GM18507 (cell line): ENCODE measurements around the gene CDH12.
"Not testable (repeated sequence)": the region's sequence is repeated elsewhere in the genome, so short reads cannot be mapped to it uniquely, and the experiment has no call there.

Source experiments
- DNase-seq: peaks from one replicate; pipeline ENCODE4 v3.0.0; 2011; ENCODE audit warnings: low read depth; ENCODE audit not compliant: insufficient read length; ENCODE audit errors: extremely low spot score
- FAIRE-seq: peaks from 2 replicates; lab custom pipeline; 2011; peaks lifted over from hg19 to GRCh38; lab: Jason Lieb, UNC

Gene CDH12

GRCh38 chr5:22852807-22853660 lies at the start of gene CDH12:
CDH12 (minus strand) TSS chr5:22853344.
- FAIRE-seq = no peak
- no peak for DNase-seq

GRCh38 chr5:22901885-22902284 lies 48.7 kb upstream of the CDH12 start:
- no peak for FAIRE-seq
- DNase-seq = no peak

GRCh38 chr5:22900801-22901310 lies 47.7 kb upstream of the CDH12 start:
- DNase-seq = no peak
- FAIRE-seq = no peak

- no peak for FAIRE-seq
- no peak for DNase-seq
Measured at GRCh38 chr5:22899341-22899740, 46.2 kb upstream of the CDH12 start.

GRCh38 chr5:22896152-22896551 lies 43.0 kb upstream of the CDH12 start:
- DNase-seq (no peak), FAIRE-seq (no peak)

GRCh38 chr5:22892441-22892840 lies 39.3 kb upstream of the CDH12 start:
- FAIRE-seq (no peak), DNase-seq (no peak)

- no peak for DNase-seq
- no peak for FAIRE-seq
Measured at GRCh38 chr5:22889720-22890119, 36.6 kb upstream of the CDH12 start.

GRCh38 chr5:22887566-22887965 lies 34.4 kb upstream of the CDH12 start:
- FAIRE-seq = no peak
- no peak for DNase-seq

- FAIRE-seq, DNase-seq: not testable (repeated sequence)
Measured at GRCh38 chr5:22858911-22859310, 5.8 kb upstream of the CDH12 start.

GRCh38 chr5:22855824-22856223 lies 2.7 kb upstream of the CDH12 start:
- no peak for DNase-seq
- no peak for FAIRE-seq

- no peak for FAIRE-seq
- no peak for DNase-seq
Measured at GRCh38 chr5:22850981-22851380, 2.2 kb downstream of the CDH12 start.

GRCh38 chr5:22846693-22847092 lies 6.5 kb downstream of the CDH12 start:
- DNase-seq (no peak), FAIRE-seq (no peak)

- DNase-seq = no peak
Measured at GRCh38 chr5:22844636-22845035, 8.5 kb downstream of the CDH12 start.

GRCh38 chr5:22844155-22844554 lies 9.0 kb downstream of the CDH12 start:
- no peak for DNase-seq
- no peak for FAIRE-seq

More at GRCh38 chr5:22844636-22845035, 8.5 kb downstream of the CDH12 start:
- FAIRE-seq = no peak

- no peak for FAIRE-seq
Measured at GRCh38 chr5:22842574-22842973, 10.6 kb downstream of the CDH12 start.

GRCh38 chr5:22837803-22838202 lies 15.3 kb downstream of the CDH12 start:
- no peak for FAIRE-seq
- DNase-seq = no peak

More at GRCh38 chr5:22842574-22842973, 10.6 kb downstream of the CDH12 start:
- no peak for DNase-seq

GRCh38 chr5:22835686-22836085 lies 17.5 kb downstream of the CDH12 start:
- FAIRE-seq = no peak
- DNase-seq = no peak

GRCh38 chr5:22793463-22793862 lies 59.7 kb downstream of the CDH12 start:
- DNase-seq (no peak), FAIRE-seq (no peak)

- FAIRE-seq (no peak), DNase-seq (no peak)
Measured at GRCh38 chr5:22787807-22788206, 65.3 kb downstream of the CDH12 start.

- no peak for DNase-seq
- no peak for FAIRE-seq
Measured at GRCh38 chr5:22787398-22787797, 65.7 kb downstream of the CDH12 start.

- no peak for FAIRE-seq
Measured at GRCh38 chr5:22780756-22781155, 72.4 kb downstream of the CDH12 start.

More at GRCh38 chr5:22780756-22781155, 72.4 kb downstream of the CDH12 start:
- DNase-seq = no peak
